Measurements from ENCODE around the gene PRR5.

Gene PRR5

GRCh38 chr22:44755417-44755816 is 53.4 kb downstream of the PRR5 start:
- TF ChIP-seq, protein P1, sequence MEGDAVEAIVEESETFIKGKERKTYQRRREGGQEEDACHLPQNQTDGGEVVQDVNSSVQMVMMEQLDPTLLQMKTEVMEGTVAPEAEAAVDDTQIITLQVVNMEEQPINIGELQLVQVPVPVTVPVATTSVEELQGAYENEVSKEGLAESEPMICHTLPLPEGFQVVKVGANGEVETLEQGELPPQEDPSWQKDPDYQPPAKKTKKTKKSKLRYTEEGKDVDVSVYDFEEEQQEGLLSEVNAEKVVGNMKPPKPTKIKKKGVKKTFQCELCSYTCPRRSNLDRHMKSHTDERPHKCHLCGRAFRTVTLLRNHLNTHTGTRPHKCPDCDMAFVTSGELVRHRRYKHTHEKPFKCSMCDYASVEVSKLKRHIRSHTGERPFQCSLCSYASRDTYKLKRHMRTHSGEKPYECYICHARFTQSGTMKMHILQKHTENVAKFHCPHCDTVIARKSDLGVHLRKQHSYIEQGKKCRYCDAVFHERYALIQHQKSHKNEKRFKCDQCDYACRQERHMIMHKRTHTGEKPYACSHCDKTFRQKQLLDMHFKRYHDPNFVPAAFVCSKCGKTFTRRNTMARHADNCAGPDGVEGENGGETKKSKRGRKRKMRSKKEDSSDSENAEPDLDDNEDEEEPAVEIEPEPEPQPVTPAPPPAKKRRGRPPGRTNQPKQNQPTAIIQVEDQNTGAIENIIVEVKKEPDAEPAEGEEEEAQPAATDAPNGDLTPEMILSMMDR (IDR thresholded peaks at IDR 0.05): no peak

GRCh38 chr22:44755956-44756361 is 54.0 kb downstream of the PRR5 start:
- TF ChIP-seq, protein P1 (IDR thresholded peaks at IDR 0.05): no peak

DNA sequence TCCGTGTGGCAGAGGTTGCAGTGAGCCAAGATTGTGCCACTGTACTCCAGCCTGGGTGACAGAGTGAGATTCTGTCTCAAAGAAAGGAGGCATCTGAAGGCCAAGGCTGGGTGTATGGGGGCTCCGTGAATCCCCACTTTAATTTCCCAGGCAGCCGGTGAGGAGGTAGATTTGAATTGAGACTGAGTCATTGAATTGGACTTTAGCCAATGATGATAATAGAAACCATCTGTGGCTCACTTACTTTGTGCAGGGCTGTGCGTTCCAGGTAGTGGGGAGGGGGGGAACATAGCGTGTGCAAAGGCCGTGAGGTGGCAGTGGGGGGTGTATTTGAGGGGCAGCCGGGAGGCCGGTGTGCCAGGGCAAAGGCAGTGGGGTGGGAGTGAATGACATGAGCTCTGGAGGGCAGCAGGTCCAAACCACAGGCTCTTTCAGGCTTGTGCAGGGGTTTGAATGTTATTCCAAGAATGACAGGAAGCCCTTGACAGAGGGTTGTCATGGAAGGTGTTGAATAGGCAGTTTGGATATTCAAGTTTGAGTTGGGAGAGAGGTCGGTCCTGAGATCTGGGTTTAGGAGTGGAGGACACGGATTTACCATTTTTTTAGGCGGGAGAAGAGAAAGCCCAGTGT is 56.5 kb downstream of the PRR5 start:
- TF ChIP-seq, protein P1 (IDR thresholded peaks at IDR 0.05): no peak

DNA sequence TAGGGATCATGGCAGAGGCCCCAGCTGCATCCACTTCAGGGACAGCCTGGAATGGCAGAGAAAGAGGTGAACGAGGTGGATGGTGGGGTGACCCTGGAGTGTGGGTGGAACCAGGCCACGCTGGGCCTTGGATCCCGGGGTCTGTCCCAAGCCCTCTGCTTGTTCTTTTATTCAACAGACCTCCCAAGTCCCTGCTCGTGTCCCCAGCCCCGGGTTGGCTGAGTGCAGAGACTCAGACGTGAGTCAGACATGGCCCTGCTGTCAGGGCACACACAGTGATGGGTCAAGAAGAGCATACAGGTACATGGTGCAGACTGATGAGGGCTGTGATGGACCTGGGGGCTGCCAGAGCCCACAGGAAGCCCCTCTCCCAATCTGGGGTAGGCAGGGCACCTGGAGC is 57.0 kb downstream of the PRR5 start:
- TF ChIP-seq, protein P1 (IDR thresholded peaks at IDR 0.05): no peak

GRCh38 chr22:44759430-44760310 is 57.7 kb downstream of the PRR5 start:
- TF ChIP-seq, protein P1 (IDR thresholded peaks at IDR 0.05): no peak

DNA sequence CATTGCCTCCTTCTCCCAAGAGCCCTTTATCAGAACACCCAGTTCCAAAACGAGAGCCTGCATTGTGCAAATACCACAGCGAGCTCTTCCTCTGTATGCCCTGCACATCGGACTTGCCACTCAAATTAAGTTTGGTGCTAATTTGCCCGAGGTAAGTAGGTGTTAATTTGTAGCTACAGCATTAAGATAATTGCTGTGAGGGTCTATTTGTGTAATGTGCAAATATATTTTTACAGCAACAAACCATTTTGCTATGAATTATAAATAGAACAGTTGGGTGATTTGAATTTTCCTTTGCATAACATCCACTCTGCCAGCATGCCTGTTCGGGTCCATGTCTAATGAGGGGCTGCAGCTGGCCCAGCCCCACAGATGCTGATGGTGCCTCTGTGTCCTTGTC is 58.5 kb downstream of the PRR5 start:
- TF ChIP-seq, protein P1 (IDR thresholded peaks at IDR 0.05): no peak

GRCh38 chr22:44761025-44761424 is 59.0 kb downstream of the PRR5 start:
- TF ChIP-seq, protein P1 (IDR thresholded peaks at IDR 0.05): no peak
